ENCODE results near the gene RASA3. TPM values are rescaled to one million over a fixed set of nuclear protein-coding genes. Genes with fewer than 3 reads are reported as not detected.

RASA3 gene
- total and polyA plus RNA-seq, 2 of the 4 experiments (the other 2 are of a cell fraction): 21.0 to 31.4 TPM

GRCh38 chr13:114142137-114142550, 9.7 kb upstream of the RASA3 start:
- ATAC-seq (ENCODE audit: low read depth) (no peak), DNase-seq (no peak)
- Histone ChIP-seq H3K4me3 (ENCODE audit: insufficient read depth, low read depth, low read length) (no peak overlapping the region), H3K27ac (ENCODE audit: insufficient read depth, low read length) (no peak overlapping the region), H4K8ac (ENCODE audit: low read depth in 2 of 2, low read length in 2 of 2) (no peak overlapping the region), H3K14ac (replicated peaks; ENCODE audit: low read depth, low read length) (peak overlapping the region; percentile 3), H2BK15ac (ENCODE audit: low read depth, low read length) (no peak overlapping the region), H2BK20ac (ENCODE audit: low read depth, low read length) (no peak overlapping the region), H3K9me1 (ENCODE audit: insufficient read depth, low read length) (peaks cover 19% of the 10 kb centered on the region), H4K5ac (ENCODE audit: low read depth, low read length) (no peak overlapping the region), H2AK9ac (replicated peaks; ENCODE audit: low read depth, low read length, poor library complexity) (no peak overlapping the region), H4K91ac (ENCODE audit: insufficient read depth, low read depth, low read length) (no peak overlapping the region), H2BK5ac (ENCODE audit: low read depth, low read length, poor library complexity, severe bottlenecking) (peak overlapping the region; percentile 20), H4K20me1 (ENCODE audit: insufficient read depth, low read length) (0 out of 2 replicates have a peak, but pooled peaks cover 3% of the 10 kb centered on the region), H3K9ac (ENCODE audit: low read depth, low read length) (no peak overlapping the region), H3K27me3 (ENCODE audit: control insufficient read depth, insufficient read depth, low read length) (peaks cover 9% of the 10 kb centered on the region; the same call in 1 of the 2 replicates), H3K9me3 (ENCODE audit: control insufficient read depth, insufficient read depth, low read length) (no peaks in the 10 kb centered on the region), H3K23ac (ENCODE audit: low read depth, low read length) (peak overlapping the region; percentile 0; the same call in 1 of the 2 replicates), H3K56ac (ENCODE audit: extremely low read depth, insufficient read depth, low read length) (no peak overlapping the region), H2AK5ac (ENCODE audit: low read depth, low read length) (peak overlapping the region; percentile 49; the same call in 1 of the 2 replicates), H3K18ac (ENCODE audit: low read depth, low read length) (no peak overlapping the region), H2BK120ac (ENCODE audit: low read depth, low read length) (no peak overlapping the region), H3K4me2 (ENCODE audit: low read depth, low read length) (no peak overlapping the region), H2AFZ (replicated peaks; ENCODE audit: low read length, poor library complexity) (no peak overlapping the region), H3K4me1 (ENCODE audit: control insufficient read depth, insufficient read depth, low read length) (peaks cover 8% of the 10 kb centered on the region), H3K4ac (ENCODE audit: low read depth, low read length) (no peak overlapping the region), H3K79me1 (ENCODE audit: low read depth in 1 of 2, low read length in 2 of 2) (0 out of 4 replicates have a peak, but pooled peaks cover 0 to 5% of the 10 kb centered on the region in 2 experiments), H3K36me3 (ENCODE audit: control insufficient read depth, insufficient read depth, low read length) (no peaks in the 10 kb centered on the region)
- dilution Hi-C loops (cut with HindIII; ENCODE audit: low sequenced_read_pairs, unreplicated experiment) (no loop called here), intact Hi-C loops (cut with micrococcal nuclease) (no loop called here), in situ Hi-C loops (cut with MboI; ENCODE audit: low sequenced_read_pairs) (no loop called here)
- POLR2A ChIA-PET (ENCODE audit: unreplicated experiment): no interaction called here
- CTCF ChIA-PET: no interaction called here
- 100% methylated on average over 2 of the region's 6 CpGs; no CpG with 5 or more reads in 1 of the 2 experiments for WGBS, 2 experiments (ENCODE audit: extremely low coverage in 2 of 2, insufficient read length in 1 of 2)
- BruUV-seq (replicated peaks): no TSS peak
- TF ChIP-seq FOS (IDR thresholded peaks at IDR 0.05; ENCODE audit: low read depth, low read length) (no peak), CHD1 (IDR thresholded peaks at IDR 0.05; ENCODE audit: low read depth, low read length) (no peak), RAD21 (IDR thresholded peaks at IDR 0.05; ENCODE audit: low read length) (no peak), USF2 (IDR thresholded peaks at IDR 0.05; ENCODE audit: low read depth, low read length) (no peak), MAFK (IDR thresholded peaks at IDR 0.05; ENCODE audit: low read depth, low read length) (no peak), MAZ (IDR thresholded peaks at IDR 0.05; ENCODE audit: borderline replicate concordance, low read depth, low read length) (no peak), RFX5 (IDR thresholded peaks at IDR 0.05; ENCODE audit: low read depth, low read length) (no peak), CTCF (conservative IDR thresholded peaks at IDR 0.05; ENCODE audit: low read depth, low read length) (no peak), CEBPB (IDR thresholded peaks at IDR 0.05; ENCODE audit: low read depth, low read length) (no peak), BHLHE40 (IDR thresholded peaks at IDR 0.05; ENCODE audit: low read depth, low read length) (no peak), MXI1 (IDR thresholded peaks at IDR 0.05; ENCODE audit: borderline replicate concordance, low read depth, low read length) (no peak), SMC3 (IDR thresholded peaks at IDR 0.05; ENCODE audit: low read depth, low read length) (no peak), RCOR1 (IDR thresholded peaks at IDR 0.05; ENCODE audit: insufficient replicate concordance, low read length) (no peak), POLR2A (IDR thresholded peaks at IDR 0.05; ENCODE audit: low read depth, low read length) (no peak)

Data from IMR-90 (cell line).